Fibroblast of pulmonary artery (primary cell): ENCODE measurements around the gene SPIN2B.
"Not testable (repeated sequence)": the region's sequence is repeated elsewhere in the genome, so short reads cannot be mapped to it uniquely, and the experiment has no call there.

Experiments
- DNase-seq: peaks from one replicate; pipeline ENCODE4 v3.0.0-alpha.2; 2010; ENCODE audit warnings: low read depth
- H3K4me3 ChIP-seq: replicated peaks from 2 replicates; pipeline ENCODE4 v1.5.1; 2011; ENCODE audit warnings: low read depth, mild to moderate bottlenecking, control low read depth, low read length, moderate library complexity
- CTCF ChIP-seq: IDR thresholded peaks from 2 replicates; pipeline ENCODE4 v1.5.1; 2011; ENCODE audit warnings: mild to moderate bottlenecking, control low read depth, low read length, inconsistent platforms; ENCODE audit errors: missing control alignments

SPIN2B gene

GRCh38 chrX:57121162-57121755, at the start of gene SPIN2B:
TSS of gene SPIN2B (minus strand) at chrX:57121548.
- peak within 1 kb of the TSS; percentile 69 for H3K4me3 ChIP-seq
- DNase-seq: peak; percentile 78
- TF ChIP-seq CTCF: no peak

GRCh38 chrX:57156397-57157049, 35.2 kb upstream of the SPIN2B start:
- peak; percentile 52 for DNase-seq
- H3K4me3 ChIP-seq: no peak overlapping the region
- TF ChIP-seq CTCF: peak; percentile 47

- TF ChIP-seq CTCF: no peak
- no peak for DNase-seq
- no peak overlapping the region for H3K4me3 ChIP-seq
Observed at GRCh38 chrX:57155171-57155570, 33.8 kb upstream of the SPIN2B start.

- H3K4me3 ChIP-seq, DNase-seq: not testable (repeated sequence)
Observed at GRCh38 chrX:57152222-57152621, 30.9 kb upstream of the SPIN2B start.

- H3K4me3 ChIP-seq: no peak overlapping the region
- no peak for DNase-seq
- TF ChIP-seq CTCF: no peak
Observed at GRCh38 chrX:57138674-57139073, 17.3 kb upstream of the SPIN2B start.

GRCh38 chrX:57137501-57137900, 16.2 kb upstream of the SPIN2B start:
- no peak for TF ChIP-seq CTCF
- H3K4me3 ChIP-seq: peak overlapping the region; percentile 37
- DNase-seq: peak; percentile 43

- not testable (repeated sequence) for DNase-seq
- H3K4me3 ChIP-seq: peak within 1 kb of the TSS; percentile 37
Observed at GRCh38 chrX:57137073-57137472, 15.7 kb upstream of the SPIN2B start, which contains the start of gene SPIN2A. TSS of gene SPIN2A (minus strand) at chrX:57137397. CDS start at chrX:57136597, 800 bp downstream.

GRCh38 chrX:57136589-57136988, 15.2 kb upstream of the SPIN2B start:
- DNase-seq, H3K4me3 ChIP-seq: not testable (repeated sequence)
